T-helper 1 cell treated with Interleukin-12 subunit alpha and Interleukin-12 subunit beta and Interleukin-4 antibody, amounts not matched to agents 30 ng/mL and 1 ng/mL, for 36 hours (primary cell): ENCODE measurements around the gene USP2. TPM values are rescaled to one million over a fixed set of nuclear protein-coding genes. Genes with fewer than 3 reads are reported as not detected.

Experiments
- intact Hi-C: fragments of 100-400 bp; cut with micrococcal nuclease; formaldehyde crosslinking; loops from one replicate; pipeline ENCODE4 v1.15.1; 2024
- total RNA-seq: library from RNA; stranded (reverse); gene quantifications from 2 replicates; pipeline ENCODE4 v1.2.3, GENCODE V29; 2022

Gene USP2
- total RNA-seq, 1 donor from 2014 or later: 0.15 TPM

- intact Hi-C loops: no loop called here
Measured at GRCh38 chr11:119345685-119346084, 35.8 kb downstream of the USP2 start.

- intact Hi-C loops: loop anchor here (5.0 kb wide), 1 partner anchor 1617 kb away; no protein-coding TSS in a partner anchor
Measured at GRCh38 chr11:119344291-119345010, 37.0 kb downstream of the USP2 start.

DNA sequence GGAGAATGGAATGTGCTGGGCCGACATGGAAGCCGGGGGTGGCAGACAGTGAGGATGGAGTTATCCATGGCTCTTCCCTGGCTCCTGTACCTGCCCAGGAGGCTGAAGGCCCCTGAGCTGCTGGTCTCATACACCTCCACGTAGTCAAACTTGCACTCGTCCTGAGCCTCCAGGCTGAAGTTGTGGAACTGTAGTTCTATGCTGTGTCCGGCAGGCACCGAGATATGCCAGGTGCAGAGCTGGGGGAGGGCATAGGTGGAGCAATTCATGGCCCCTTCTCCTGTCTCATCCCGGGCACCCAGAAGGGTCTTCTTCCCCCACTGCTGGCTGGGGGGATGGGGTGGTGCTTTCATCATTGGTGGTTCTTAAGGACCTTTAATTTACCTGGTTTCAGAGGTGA, 37.8 kb downstream of the USP2 start:
- intact Hi-C loops: loop anchor here (5.0 kb wide), 1 partner anchor 1616 kb away; no protein-coding TSS in a partner anchor

GRCh38 chr11:119342362-119343130, 38.9 kb downstream of the USP2 start:
- intact Hi-C loops: loop anchor here (5.0 kb wide), 1 partner anchor 1615 kb away; no protein-coding TSS in a partner anchor

GRCh38 chr11:119342023-119342300, 39.5 kb downstream of the USP2 start:
- intact Hi-C loops: loop anchor here (5.0 kb wide), 1 partner anchor 1615 kb away; no protein-coding TSS in a partner anchor

- intact Hi-C loops: loop anchor here (5.0 kb wide), 1 partner anchor 1614 kb away; no protein-coding TSS in a partner anchor
Measured at GRCh38 chr11:119341222-119342022, 40.1 kb downstream of the USP2 start.

DNA sequence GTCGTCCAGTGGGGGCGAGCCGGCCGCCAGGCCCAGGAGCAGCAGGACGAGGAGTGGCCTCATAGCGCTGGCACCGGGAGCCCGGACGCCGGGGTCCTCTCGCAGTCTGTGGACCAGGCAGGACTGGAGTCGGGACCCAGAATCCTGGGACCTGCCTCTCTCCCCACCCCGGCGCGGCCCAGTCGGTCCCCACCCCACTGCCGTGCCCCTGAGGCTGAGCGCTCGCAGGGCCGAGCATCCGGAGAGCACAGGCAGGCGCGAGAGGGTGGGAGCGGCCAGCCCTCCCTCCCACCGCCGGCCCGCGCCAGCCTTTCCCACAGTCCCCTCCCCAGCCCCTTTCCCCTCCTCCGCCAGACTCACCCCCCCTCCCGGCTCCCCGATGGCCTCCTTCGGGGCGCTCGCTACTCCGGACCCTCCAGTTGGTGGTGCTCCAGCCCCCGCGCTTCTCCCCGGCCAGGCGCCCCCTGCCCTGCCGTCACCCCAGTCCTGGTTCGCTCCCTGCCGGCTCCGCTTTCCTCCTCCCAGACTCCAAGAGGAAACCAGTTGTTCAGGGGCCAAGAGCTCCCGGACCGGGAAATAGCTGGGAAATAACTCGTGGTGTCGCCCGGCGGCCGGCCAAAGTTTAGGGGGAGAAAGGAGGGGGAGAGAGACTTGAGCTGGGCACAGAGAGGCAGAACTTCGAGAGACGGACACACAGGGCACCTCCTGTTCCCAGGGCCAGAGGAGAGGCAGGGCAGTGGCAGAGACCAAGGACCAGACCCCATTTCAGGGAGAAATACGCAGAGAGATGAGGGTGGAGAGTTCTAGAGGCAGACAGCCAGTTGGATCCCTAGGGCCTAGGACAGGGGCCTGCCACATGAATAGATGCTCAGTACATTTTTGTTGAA, 40.9 kb downstream of the USP2 start, which contains the start of gene C1QTNF5:
TSS of gene C1QTNF5 (minus strand) at position 549 of the 887 bp plus-strand sequence. CDS start at position 63, 486 bp downstream.
- intact Hi-C loops: loop anchor here (5.0 kb wide), 1 partner anchor 1613 kb away; no protein-coding TSS in a partner anchor

DNA sequence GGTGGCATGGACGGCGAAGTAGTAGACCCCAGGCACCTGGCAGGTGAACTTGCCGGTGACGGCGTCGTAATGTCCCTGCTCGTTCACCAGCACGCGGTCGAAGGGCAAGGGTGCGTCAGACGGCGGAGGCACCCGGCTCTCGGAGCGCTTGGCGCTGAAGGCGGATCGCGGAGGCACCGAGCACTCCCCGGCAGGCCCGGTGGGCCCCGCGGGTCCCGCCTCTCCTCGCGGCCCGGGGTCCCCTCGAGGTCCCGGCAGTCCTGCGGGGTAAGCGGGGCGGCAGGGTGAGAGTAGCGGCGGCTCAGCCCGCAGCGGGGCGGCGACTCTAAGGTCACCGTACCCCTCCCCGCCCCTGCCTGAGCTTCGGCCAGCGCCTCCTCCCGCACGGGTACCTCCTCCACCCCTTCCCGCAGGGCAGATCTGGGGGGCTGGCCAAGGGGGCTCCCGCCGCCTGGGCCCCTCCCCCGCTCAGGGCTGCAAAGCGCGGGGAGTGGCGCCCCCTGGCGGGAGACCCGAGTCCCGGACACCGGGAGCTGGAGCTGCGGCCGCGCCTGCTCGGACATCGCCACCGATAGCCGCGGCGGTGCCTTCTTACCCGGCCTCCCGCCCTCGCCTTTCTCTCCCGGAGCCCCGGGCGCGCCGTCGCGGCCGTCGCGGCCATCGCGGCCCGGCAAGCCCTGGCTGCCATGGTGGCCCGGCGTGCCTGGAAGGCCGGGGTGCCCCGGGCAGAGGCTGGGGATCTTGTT, 41.7 kb downstream of the USP2 start:
- intact Hi-C loops: loop anchor here (5.0 kb wide), 1 partner anchor 1612 kb away; no protein-coding TSS in a partner anchor

- intact Hi-C loops: loop anchor here (1.0 kb wide), 4 partner anchors 18 to 272 kb away; partner anchors contain the start of genes CBL, USP2 and VPS11
Measured at GRCh38 chr11:119338965-119339588, 42.4 kb downstream of the USP2 start.

DNA sequence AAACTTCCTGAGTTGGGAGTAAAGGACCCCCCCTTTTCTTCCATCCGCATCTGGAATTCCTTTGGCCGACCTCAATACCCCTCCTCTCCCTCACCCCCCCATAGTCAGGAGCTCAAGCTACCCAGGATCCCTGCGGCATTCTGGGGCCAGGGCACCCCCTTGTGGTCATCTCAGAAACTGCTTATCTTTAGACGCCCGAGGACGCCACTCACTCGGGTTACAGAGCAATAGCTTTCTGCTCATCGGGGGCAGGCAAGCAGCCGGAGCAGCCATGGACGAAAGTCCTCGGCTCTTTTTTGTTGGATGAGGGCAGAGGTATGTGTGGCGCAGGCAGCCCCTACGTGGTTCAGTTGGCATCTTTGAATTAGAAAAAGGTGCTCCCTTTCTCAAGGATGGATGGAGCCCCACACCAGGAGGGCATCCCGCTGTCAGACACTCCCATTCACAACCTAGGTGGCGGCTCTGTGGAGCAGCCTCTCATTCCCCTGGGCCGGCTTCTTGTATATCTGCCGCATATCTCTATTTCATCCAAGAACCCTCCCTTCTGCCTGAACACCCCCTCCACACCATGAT, 43.1 kb downstream of the USP2 start:
- intact Hi-C loops: loop anchor here (1.0 kb wide), 4 partner anchors 17 to 271 kb away; partner anchors contain the start of genes CBL, USP2 and VPS11

DNA sequence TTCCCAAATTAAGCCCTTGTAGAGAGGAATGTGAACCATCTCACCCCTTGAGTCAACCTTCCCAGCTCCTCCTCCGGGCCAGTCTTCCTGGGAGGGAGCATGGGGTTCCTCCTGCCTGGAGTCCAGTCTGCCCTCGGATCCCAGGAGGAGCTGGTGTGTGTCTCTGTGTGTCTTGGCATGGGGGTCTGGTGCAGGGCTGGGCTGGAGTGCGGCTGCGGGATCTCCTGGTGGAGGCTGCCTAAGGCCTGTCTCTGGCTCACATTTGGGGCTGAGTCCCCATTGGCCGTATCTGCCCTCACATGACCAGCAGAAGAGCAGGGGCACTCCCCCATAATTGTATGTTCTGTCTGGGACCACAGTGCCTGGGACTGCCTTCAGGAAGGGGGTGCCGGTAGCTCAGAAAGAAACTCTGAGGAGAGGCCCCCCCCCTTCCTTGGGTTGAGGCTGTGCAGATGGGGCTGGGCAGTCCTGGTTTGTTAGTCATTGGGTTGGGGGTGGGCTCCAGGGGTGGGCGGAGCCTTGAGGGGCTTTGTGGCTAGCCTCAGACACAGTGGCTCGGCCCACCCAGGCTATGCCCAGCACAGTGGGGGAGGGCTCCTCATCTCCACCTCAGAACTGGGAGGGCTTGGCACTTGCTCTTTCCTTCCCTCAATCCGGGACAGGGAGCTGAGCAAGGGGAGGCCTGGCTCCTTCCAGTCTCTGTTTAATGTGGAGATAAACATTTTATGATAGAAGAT, 43.7 kb downstream of the USP2 start:
- intact Hi-C loops: loop anchor here (1.0 kb wide), 4 partner anchors 16 to 270 kb away; partner anchors contain the start of genes CBL, USP2 and VPS11

- intact Hi-C loops: no loop called here
Measured at GRCh38 chr11:119336744-119337469, 44.6 kb downstream of the USP2 start.

DNA sequence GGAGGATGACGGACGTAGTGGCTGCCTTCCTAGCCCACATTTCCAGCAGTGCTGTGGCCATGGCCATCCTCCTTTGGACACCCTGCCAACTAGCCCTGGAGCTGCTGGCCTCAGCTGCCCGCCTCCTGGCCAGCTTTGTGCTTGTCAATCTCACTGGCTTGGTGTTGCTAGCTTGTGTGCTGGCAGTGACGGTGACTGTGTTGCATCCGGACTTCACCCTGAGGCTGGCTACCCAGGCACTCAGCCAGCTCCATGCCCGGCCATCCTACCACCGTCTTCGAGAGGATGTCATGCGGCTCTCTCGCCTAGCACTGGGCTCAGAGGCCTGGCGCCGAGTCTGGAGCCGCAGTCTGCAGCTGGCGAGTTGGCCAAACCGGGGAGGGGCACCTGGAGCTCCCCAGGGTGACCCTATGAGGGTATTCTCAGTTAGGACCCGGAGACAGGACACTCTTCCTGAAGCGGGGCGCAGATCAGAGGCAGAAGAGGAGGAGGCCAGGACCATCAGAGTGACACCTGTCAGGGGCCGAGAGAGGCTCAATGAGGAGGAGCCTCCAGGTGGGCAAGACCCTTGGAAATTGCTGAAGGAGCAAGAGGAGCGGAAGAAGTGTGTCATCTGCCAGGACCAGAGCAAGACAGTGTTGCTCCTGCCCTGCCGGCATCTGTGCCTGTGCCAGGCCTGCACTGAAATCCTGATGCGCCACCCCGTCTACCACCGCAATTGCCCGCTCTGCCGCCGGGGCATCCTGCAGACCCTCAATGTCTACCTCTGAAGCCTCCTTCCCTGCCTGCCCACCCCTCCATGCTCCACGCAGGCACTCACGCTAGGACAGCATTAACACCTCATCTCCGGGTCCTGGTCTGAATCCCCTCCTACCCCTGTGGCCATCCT, 45.6 kb downstream of the USP2 start:
- intact Hi-C loops: loop anchor here (2.0 kb wide), 1 partner anchor 229 kb away; the partner anchor contains the start of gene C2CD2L

GRCh38 chr11:119335091-119335654, 46.3 kb downstream of the USP2 start:
- intact Hi-C loops: loop anchor here (2.0 kb wide), 1 partner anchor 228 kb away; the partner anchor contains the start of gene C2CD2L

GRCh38 chr11:119334174-119334930, 47.1 kb downstream of the USP2 start, which contains the start of gene RNF26:
RNF26 (plus strand) TSS chr11:119334527; CDS start chr11:119335123, 596 bp downstream.
- intact Hi-C loops: loop anchor here (1.0 to 5.0 kb wide), 10 partner anchors 11 to 337 kb away; partner anchors contain the start of genes C2CD2L, CENATAC, HINFP and HYOU1
